Measurements from ENCODE around the gene TADA3. TPM values are rescaled to one million over a fixed set of nuclear protein-coding genes. Genes with fewer than 3 reads are reported as not detected.
A peak's percentile ranks its signal among the peaks of the same experiment; 100 is the strongest.

Gene TADA3
- total RNA-seq, 2 donors from 2014 or later, result 37.4 to 37.6 TPM

DNA sequence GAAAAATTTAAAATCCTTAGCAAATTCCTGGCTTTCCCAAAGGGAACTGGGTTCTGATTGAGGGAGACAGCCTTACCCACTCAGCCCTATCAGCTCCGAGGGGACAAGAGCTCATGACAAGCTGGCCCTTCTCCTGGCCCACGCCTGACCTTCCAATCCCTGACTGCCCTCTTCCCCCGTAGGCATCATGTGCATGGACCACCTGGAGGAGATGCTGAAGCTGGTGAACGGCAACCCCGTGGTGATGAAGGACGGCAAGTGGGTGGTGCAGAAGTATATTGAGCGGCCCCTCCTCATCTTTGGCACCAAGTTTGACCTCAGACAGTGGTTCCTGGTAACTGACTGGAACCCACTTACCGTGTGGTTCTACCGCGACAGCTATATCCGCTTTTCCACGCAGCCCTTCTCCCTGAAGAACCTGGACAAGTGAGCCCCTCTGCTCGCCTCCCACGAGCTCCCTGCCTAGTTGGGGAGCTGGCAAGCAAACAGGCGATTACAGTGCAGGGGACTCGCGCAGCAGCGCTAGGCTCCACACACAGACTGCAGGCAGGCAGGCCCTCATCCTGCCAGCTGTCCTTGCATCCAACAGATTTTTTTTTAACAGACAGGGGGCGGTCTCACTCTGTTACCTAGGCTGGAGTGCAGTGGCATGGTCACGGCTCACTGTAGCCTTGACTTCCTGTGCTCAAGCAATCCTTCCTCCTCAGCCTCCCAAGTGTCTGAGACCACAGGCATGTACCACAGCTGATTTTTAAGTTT, 34.7 kb upstream of the TADA3 start:
- intact Hi-C loops (cut with DNase I), result no loop called here
- TF ChIP-seq POLR2A (IDR thresholded peaks at IDR 0.05), result no peak
- TF ChIP-seq, protein P1, sequence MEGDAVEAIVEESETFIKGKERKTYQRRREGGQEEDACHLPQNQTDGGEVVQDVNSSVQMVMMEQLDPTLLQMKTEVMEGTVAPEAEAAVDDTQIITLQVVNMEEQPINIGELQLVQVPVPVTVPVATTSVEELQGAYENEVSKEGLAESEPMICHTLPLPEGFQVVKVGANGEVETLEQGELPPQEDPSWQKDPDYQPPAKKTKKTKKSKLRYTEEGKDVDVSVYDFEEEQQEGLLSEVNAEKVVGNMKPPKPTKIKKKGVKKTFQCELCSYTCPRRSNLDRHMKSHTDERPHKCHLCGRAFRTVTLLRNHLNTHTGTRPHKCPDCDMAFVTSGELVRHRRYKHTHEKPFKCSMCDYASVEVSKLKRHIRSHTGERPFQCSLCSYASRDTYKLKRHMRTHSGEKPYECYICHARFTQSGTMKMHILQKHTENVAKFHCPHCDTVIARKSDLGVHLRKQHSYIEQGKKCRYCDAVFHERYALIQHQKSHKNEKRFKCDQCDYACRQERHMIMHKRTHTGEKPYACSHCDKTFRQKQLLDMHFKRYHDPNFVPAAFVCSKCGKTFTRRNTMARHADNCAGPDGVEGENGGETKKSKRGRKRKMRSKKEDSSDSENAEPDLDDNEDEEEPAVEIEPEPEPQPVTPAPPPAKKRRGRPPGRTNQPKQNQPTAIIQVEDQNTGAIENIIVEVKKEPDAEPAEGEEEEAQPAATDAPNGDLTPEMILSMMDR (IDR thresholded peaks at IDR 0.05), result peak in 5 of 7 experiments; percentile 10 to 45 (median 27)
- H3K36me3 ChIP-seq (replicated peaks in 1 of 2; ENCODE audit: insufficient read depth in 1 of 2, low read depth in 2 of 2), result no peaks in the 10 kb centered on the region
- 72 to 74% methylated on average over 7 to 20 of the region's 20 CpGs for WGBS, 2 donors
- no peaks in the 10 kb centered on the region for H3K9me3 ChIP-seq
- H3K27ac ChIP-seq, result no peak overlapping the region
- H3K4me3 ChIP-seq, result no peak overlapping the region
- ATAC-seq (peak; percentile 70), DNase-seq (peak in 3 of 4 donors; percentile 32 to 41 (median 38))
- H3K4me1 ChIP-seq, result no peaks in the 10 kb centered on the region
- no peaks in the 10 kb centered on the region for H3K27me3 ChIP-seq

DNA sequence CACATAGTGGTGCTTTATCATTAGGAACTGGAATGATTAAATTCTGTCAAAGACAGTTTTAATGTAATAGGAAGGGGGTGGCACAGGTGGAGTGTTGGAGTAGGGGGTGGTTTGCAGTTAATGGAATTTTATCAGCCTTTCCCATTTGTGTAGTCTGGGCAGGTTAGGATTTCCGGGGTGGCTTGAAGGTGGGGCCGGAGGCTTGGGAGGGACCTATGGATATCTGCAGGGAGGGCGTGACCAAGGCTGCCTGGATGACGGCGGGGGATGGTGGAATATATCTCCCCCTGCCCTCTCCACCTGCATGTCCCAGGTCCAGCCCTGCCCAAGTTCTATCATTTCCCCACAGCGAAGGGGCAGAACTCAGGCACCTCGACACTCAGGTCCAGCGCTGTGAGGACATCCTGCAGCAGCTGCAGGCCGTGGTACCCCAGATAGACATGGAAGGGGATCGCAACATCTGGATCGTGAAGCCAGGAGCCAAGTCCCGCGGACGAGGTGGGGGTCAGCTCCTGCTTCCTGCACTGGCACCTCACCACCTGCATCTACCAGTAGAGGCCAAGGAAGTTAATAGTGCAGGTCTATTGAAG, 33.3 kb upstream of the TADA3 start:
- intact Hi-C loops (cut with DNase I), result no loop called here

DNA sequence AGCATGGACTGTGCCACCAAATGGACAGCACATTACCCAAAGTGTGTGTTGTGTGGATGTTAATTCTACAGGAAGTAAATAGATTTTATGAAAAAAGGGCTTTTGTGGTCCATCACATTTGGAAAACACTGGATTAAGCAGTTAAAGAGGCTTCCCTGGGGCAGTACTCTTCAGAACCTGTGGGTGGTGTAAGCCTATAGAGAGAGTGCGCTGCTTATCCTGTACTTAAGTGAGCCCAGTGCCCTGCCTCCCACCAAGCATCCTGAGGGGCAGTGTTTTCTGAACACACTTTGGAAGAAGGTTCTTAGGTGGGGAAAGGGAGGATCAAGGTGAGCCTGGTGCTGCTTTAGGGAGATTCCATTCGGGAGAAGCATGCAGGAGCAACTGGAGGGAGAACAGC, 28.7 kb upstream of the TADA3 start:
- 58 to 63% methylated on average over 2 of the region's 2 CpGs for WGBS, 2 donors
- no peak for DNase-seq
- Histone ChIP-seq H3K4me1 (no peaks in the 10 kb centered on the region), H3K27ac (no peak overlapping the region), H3K36me3 (replicated peaks in 1 of 2; ENCODE audit: insufficient read depth in 1 of 2, low read depth in 2 of 2) (no peaks in the 10 kb centered on the region), H3K27me3 (no peaks in the 10 kb centered on the region), H3K9me3 (no peaks in the 10 kb centered on the region), H3K4me3 (no peak overlapping the region)
- ATAC-seq, result no peak
- TF ChIP-seq, protein P1 (IDR thresholded peaks at IDR 0.05), result peak in 1 of 7 experiments; percentile 15
- no peak for TF ChIP-seq POLR2A (IDR thresholded peaks at IDR 0.05)
- intact Hi-C loops (cut with DNase I), result no loop called here

More for the DNA sequence above, 33.3 kb upstream of the TADA3 start:
- 54 to 62% methylated on average over 9 to 14 of the region's 14 CpGs for WGBS, 2 donors
- DNase-seq (no peak), ATAC-seq (no peak)
- Histone ChIP-seq H3K9me3 (no peaks in the 10 kb centered on the region), H3K27ac (no peak overlapping the region), H3K4me3 (no peak overlapping the region), H3K36me3 (replicated peaks in 1 of 2; ENCODE audit: insufficient read depth in 1 of 2, low read depth in 2 of 2) (no peaks in the 10 kb centered on the region), H3K27me3 (no peaks in the 10 kb centered on the region), H3K4me1 (no peaks in the 10 kb centered on the region)
- no peak for TF ChIP-seq POLR2A (IDR thresholded peaks at IDR 0.05)
- TF ChIP-seq, protein P1 (IDR thresholded peaks at IDR 0.05), result no peak

DNA sequence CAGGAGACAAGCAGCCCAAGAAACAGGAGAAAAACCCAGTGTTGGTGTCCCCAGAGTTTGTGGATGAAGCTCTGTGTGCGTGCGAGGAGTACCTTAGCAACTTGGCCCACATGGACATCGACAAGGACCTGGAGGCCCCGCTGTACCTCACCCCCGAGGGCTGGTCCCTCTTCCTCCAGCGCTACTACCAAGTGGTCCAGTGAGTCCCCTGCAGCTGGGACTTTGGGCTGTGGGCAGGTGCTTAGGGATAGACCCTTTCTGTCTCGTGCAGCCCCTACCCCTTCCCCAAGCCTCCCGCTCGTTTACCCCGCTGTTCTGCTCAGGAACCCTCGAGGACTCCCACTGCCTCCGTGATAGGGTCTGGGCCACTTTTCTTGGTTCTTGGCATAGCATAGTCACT, 28.3 kb upstream of the TADA3 start:
- no peak for ATAC-seq
- intact Hi-C loops (cut with DNase I), result no loop called here
- no peaks in the 10 kb centered on the region for H3K27me3 ChIP-seq

More for the DNA sequence above, 28.3 kb upstream of the TADA3 start:
- WGBS, 2 donors, result 81 to 85% methylated on average over 8 to 12 of the region's 12 CpGs
- no peak overlapping the region for H3K4me3 ChIP-seq
- H3K4me1 ChIP-seq, result no peaks in the 10 kb centered on the region
- DNase-seq, result no peak
- H3K27ac ChIP-seq, result no peak overlapping the region
- TF ChIP-seq, protein P1 (IDR thresholded peaks at IDR 0.05), result no peak
- TF ChIP-seq POLR2A (IDR thresholded peaks at IDR 0.05), result no peak
- no peaks in the 10 kb centered on the region for H3K9me3 ChIP-seq
- H3K36me3 ChIP-seq (replicated peaks in 1 of 2; ENCODE audit: insufficient read depth in 1 of 2, low read depth in 2 of 2), result no peaks in the 10 kb centered on the region
